Measurements from ENCODE around the gene OR51E1.

The OR51E1 gene

GRCh38 chr11:4700436-4700820 is 56.6 kb downstream of the OR51E1 start:
- no peak overlapping the region for H3K4me3 ChIP-seq (ENCODE audit: low read depth, low read length)
- DNase-seq (ENCODE audit: low read depth): no peak

DNA sequence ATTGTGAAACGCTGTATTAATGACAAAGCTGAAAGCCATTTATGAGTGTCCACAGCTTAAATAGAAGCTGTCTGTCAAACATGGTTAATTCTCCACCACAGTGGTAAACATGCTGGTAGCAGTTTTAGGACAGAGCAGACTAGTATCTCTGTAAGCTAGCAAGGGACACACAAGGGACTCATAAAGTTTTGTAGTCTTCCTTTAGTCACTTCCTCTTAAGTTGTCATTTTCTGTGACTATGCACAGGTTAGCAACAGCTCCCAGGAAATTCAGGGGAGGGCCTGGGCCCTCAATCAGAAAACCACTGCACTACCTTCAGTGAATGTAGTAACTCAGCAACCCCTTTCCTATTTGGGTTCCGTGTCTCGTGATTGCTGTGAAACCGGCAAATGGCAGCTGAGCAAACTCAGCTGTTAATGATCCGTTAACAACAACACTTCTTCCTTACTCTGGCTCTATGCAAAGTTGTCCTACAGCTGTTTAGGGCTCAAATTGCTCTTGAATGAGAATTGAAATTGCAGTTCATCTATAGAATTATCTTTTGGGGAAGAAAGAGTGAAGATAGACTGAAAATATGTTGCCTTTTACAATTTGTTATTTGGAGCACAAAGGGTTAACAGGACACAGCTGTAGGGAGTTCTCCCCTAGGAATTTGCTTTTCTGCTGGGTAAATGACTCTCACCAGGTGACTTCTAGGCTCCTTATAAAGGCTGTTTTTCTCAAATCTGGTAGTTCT is 60.4 kb downstream of the OR51E1 start, which contains the start of gene MMP26:
Gene MMP26 (plus strand): TSS at position 731 of the 736 bp plus-strand sequence.
- no peak within 1 kb of the TSS for H3K4me3 ChIP-seq (ENCODE audit: low read depth, low read length)
- DNase-seq (ENCODE audit: low read depth): no peak

DNA sequence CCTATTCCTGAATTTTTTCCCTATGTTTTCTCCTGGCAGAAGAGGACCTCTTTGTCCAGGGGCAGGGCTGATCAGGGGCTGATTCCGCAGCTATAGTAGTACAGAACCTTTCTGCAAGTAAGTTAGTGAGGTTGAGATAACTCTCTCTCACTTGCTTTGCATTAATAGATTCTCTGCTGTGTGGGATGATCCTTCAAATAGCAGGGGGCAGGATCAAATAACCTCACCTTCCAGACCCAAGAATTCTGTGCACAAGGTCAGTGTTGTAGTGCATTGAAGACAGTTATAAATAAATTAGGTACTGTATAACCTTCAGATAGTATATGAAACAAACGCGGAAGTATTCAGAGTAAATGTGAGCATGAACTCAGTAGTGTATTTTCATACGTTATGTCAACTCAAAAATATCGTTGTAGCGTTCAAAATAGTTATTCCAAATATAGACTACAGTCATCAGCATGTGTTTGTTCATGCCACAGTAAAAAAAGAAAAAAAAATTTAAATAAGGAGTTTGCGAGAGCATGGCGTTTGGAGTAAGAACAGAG is 61.1 kb downstream of the OR51E1 start:
- no peak overlapping the region for H3K4me3 ChIP-seq (ENCODE audit: low read depth, low read length)
- no peak for DNase-seq (ENCODE audit: low read depth)

Measured in skeletal muscle cell (primary cell).